ENCODE results near the gene MYB.

DNA sequence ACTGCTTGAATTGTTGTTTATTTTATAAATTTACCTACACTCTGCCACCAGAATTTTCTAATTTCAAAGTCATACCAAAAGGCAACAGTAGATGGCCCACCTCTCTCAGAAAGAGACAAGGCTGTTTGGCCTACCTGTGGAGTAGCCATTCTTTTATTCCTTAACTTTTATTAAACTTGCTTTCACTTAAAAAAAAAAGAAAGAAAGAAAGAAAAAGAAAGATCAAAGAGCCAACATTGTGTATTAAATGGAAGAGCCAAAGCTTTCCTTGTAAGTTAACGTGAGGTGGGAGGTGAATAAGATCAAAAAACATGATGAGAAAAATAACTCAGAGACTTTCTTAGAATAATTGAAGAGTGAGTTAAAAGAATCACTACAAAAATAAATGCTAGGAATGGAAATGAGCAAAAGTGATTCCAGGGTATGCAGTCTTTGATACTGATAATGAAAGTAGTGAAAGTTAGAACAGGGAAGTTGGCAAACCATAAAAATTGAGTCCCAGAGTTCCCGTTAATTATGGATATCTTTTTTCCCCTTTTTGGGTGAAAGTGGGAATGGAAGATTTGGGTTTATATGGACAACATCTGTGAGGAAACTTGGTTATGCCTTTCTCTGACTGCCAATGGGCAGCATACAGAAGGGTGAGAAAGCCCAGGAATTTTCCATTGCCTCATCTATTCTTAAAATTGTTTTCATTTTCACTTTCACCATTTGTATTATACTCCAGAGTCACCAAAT, 35.9 kb upstream of the MYB start:
- no peak for TF ChIP-seq POLR2AphosphoS5 (IDR thresholded peaks at IDR 0.05; ENCODE audit: low read depth, low read length)
- no peak for TF ChIP-seq SPI1 (IDR thresholded peaks at IDR 0.05; ENCODE audit: low read depth, low read length)
- TF ChIP-seq POLR2A (IDR thresholded peaks at IDR 0.05; ENCODE audit: low read depth, low read length): no peak
